CD4-positive, CD25-positive, alpha-beta regulatory T cell (primary cell): Measurements from ENCODE around the gene RBM38. TPM values are rescaled to one million over a fixed set of nuclear protein-coding genes. Genes with fewer than 3 reads are reported as not detected.

Experiments
- polyA plus RNA-seq, 4 donors: library from polyadenylated mRNA; unstranded; fragments of 300-500 nt; fragmentation: Illumina TruSeq; gene quantifications; one replicate each; pipeline ENCODE4 v1.2.3, GENCODE V29; 2021
- total RNA-seq: library from RNA; stranded (reverse); gene quantifications from one replicate; pipeline ENCODE4 v1.2.3, GENCODE V29; 2022

The RBM38 gene
- total and polyA plus RNA-seq, 5 donors from 2014 or later, result 71.9 to 322 (median 126) TPM

Other genes with a start within 250 kb of the RBM38 start
- not detected for gene BMP7, start 124.8 kb upstream of the RBM38 start, total RNA-seq
- not detected for gene BMP7, start 124.8 kb upstream of the RBM38 start, polyA plus RNA-seq
- gene SPO11, start 61.6 kb upstream of the RBM38 start, total RNA-seq, result not detected
- not detected for gene SPO11, start 61.6 kb upstream of the RBM38 start, polyA plus RNA-seq
- gene RAE1, start 40.1 kb upstream of the RBM38 start, total RNA-seq, result 33.0 TPM
- gene RAE1, start 40.1 kb upstream of the RBM38 start, polyA plus RNA-seq, result 10 to 100 TPM; 34.5 to 52.1 (median 42.8) TPM
- not detected for gene CTCFL, start 133.7 kb downstream of the RBM38 start, total RNA-seq
- gene CTCFL, start 133.7 kb downstream of the RBM38 start, polyA plus RNA-seq, result not detected
- gene PCK1, start 169.7 kb downstream of the RBM38 start, total RNA-seq, result not detected
- gene PCK1, start 169.7 kb downstream of the RBM38 start, polyA plus RNA-seq, result not detected
- 67.0 TPM for gene ZBP1, start 229.0 kb downstream of the RBM38 start, total RNA-seq
- gene ZBP1, start 229.0 kb downstream of the RBM38 start, polyA plus RNA-seq, result 10 to 100 TPM; 12.4 to 33.1 (median 20.3) TPM